ENCODE results near the gene LURAP1L.

DNA sequence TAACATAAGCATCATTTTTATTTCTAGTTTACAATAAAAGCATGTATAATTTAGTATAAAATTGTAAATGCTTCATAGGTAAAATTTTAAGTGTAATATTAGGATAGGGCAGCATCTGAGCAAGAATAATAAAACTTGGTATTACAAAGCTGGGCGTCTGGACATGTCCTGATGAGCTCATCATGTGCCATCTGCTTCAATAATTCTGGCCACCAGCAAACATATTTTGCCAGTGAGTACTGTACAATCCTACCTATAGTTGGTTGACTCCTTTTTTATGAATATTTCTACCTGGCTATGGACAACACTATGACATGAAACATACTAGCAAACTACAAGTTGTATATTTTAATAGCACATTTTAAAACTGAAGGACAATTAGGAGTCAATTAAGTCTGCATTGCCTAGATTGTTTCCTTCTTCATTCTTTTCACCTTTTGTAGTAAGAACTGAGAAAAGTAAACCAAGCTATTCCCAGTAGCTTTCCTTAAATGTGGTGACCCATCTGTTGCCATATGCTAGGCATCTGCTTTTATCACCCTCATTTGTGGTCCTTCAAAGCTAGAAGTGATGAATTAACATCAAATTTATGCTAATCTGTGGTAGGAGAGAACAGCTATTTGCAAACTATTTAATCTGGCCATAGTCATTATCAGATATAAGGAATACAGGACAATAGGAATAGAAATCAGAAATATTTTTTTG, 23.4 kb downstream of the LURAP1L start:
- TF ChIP-seq, protein P1, sequence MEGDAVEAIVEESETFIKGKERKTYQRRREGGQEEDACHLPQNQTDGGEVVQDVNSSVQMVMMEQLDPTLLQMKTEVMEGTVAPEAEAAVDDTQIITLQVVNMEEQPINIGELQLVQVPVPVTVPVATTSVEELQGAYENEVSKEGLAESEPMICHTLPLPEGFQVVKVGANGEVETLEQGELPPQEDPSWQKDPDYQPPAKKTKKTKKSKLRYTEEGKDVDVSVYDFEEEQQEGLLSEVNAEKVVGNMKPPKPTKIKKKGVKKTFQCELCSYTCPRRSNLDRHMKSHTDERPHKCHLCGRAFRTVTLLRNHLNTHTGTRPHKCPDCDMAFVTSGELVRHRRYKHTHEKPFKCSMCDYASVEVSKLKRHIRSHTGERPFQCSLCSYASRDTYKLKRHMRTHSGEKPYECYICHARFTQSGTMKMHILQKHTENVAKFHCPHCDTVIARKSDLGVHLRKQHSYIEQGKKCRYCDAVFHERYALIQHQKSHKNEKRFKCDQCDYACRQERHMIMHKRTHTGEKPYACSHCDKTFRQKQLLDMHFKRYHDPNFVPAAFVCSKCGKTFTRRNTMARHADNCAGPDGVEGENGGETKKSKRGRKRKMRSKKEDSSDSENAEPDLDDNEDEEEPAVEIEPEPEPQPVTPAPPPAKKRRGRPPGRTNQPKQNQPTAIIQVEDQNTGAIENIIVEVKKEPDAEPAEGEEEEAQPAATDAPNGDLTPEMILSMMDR (IDR thresholded peaks at IDR 0.05) = no peak
- TF ChIP-seq POLR2A (IDR thresholded peaks at IDR 0.05) (no peak), EP300 (IDR thresholded peaks at IDR 0.05) (no peak)

Measured in ovary (tissue), 3 donors.